DMS153 (cell line): ENCODE results near the gene ZEB1.
"Not testable (repeated sequence)": the region's sequence is repeated elsewhere in the genome, so short reads cannot be mapped to it uniquely, and the experiment has no call there.

ENCODE experiments used
- DNase-seq: peaks from one replicate; lab custom pipeline; 2025; lab: John Stamatoyannopoulos, UW

ZEB1 gene

GRCh38 chr10:31424473-31424872, 105.5 kb downstream of the ZEB1 start:
- DNase-seq: no peak

- no peak for DNase-seq
Observed at GRCh38 chr10:31426401-31426800, 107.4 kb downstream of the ZEB1 start.

GRCh38 chr10:31427334-31427733, 108.3 kb downstream of the ZEB1 start:
- DNase-seq: not testable (repeated sequence)

GRCh38 chr10:31428499-31428898, 109.5 kb downstream of the ZEB1 start:
- DNase-seq: not testable (repeated sequence)

- no peak for DNase-seq
Observed at GRCh38 chr10:31431021-31431420, 112.0 kb downstream of the ZEB1 start.

GRCh38 chr10:31437959-31438358, 118.9 kb downstream of the ZEB1 start:
- no peak for DNase-seq

- DNase-seq: no peak
Observed at GRCh38 chr10:31451766-31452165, 132.8 kb downstream of the ZEB1 start.

- no peak for DNase-seq
Observed at GRCh38 chr10:31456468-31456867, 137.5 kb downstream of the ZEB1 start.

GRCh38 chr10:31457858-31458257, 138.8 kb downstream of the ZEB1 start:
- DNase-seq: no peak

- no peak for DNase-seq
Observed at GRCh38 chr10:31458974-31459373, 140.0 kb downstream of the ZEB1 start.

- DNase-seq: no peak
Observed at GRCh38 chr10:31460242-31460641, 141.2 kb downstream of the ZEB1 start.

- no peak for DNase-seq
Observed at GRCh38 chr10:31464552-31464951, 145.5 kb downstream of the ZEB1 start.

GRCh38 chr10:31466313-31466712, 147.3 kb downstream of the ZEB1 start:
- no peak for DNase-seq

GRCh38 chr10:31467791-31468535, 148.9 kb downstream of the ZEB1 start:
- DNase-seq: no peak

- no peak for DNase-seq
Observed at GRCh38 chr10:31468536-31468859, 149.5 kb downstream of the ZEB1 start.

GRCh38 chr10:31475519-31475918, 156.5 kb downstream of the ZEB1 start:
- no peak for DNase-seq

- DNase-seq: no peak
Observed at GRCh38 chr10:31476088-31476487, 157.1 kb downstream of the ZEB1 start.

- no peak for DNase-seq
Observed at GRCh38 chr10:31477584-31477983, 158.6 kb downstream of the ZEB1 start.

- no peak for DNase-seq
Observed at GRCh38 chr10:31479752-31480151, 160.7 kb downstream of the ZEB1 start.

- DNase-seq: no peak
Observed at GRCh38 chr10:31483546-31483945, 164.5 kb downstream of the ZEB1 start.

- no peak for DNase-seq
Observed at GRCh38 chr10:31484431-31485135, 165.6 kb downstream of the ZEB1 start.

GRCh38 chr10:31490858-31491504, 172.0 kb downstream of the ZEB1 start:
- no peak for DNase-seq

- DNase-seq: no peak
Observed at GRCh38 chr10:31507427-31507826, 188.4 kb downstream of the ZEB1 start.
